DMS 273 treated with DMSO at 0.1 percent for 48 hours (cell line): ENCODE measurements around the gene AEBP1.

Source experiments
- DNase-seq: peaks from one replicate; lab custom pipeline; 2025; lab: John Stamatoyannopoulos, UW

Gene AEBP1

DNA sequence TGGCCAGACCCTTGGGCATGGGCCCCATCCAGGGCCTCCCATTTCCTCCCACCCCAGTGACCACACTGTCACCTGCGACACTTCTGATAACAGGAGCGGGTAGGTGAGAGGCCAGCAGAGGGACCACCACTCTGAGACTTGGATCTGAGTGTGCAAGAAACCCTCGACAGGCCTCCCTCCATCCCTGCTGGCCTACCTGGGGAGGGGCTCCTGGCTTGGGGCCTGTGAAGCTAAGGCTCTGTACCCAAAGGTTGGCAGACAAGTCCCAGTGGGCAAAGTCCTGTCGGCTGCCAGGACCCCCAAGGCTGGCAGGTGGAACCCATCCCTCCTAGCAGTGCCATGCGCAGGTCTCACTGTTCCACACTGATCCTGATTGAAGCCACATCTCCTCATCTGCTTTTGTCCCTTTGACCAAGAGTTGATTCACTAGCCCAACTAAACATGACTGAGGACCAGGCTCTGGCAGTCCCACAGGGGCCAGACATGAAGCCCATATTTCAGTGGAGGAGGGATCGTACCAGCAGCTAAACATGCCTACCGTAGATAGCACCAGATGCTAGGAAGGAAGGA is 37.6 kb upstream of the AEBP1 start:
- DNase-seq: no peak

DNA sequence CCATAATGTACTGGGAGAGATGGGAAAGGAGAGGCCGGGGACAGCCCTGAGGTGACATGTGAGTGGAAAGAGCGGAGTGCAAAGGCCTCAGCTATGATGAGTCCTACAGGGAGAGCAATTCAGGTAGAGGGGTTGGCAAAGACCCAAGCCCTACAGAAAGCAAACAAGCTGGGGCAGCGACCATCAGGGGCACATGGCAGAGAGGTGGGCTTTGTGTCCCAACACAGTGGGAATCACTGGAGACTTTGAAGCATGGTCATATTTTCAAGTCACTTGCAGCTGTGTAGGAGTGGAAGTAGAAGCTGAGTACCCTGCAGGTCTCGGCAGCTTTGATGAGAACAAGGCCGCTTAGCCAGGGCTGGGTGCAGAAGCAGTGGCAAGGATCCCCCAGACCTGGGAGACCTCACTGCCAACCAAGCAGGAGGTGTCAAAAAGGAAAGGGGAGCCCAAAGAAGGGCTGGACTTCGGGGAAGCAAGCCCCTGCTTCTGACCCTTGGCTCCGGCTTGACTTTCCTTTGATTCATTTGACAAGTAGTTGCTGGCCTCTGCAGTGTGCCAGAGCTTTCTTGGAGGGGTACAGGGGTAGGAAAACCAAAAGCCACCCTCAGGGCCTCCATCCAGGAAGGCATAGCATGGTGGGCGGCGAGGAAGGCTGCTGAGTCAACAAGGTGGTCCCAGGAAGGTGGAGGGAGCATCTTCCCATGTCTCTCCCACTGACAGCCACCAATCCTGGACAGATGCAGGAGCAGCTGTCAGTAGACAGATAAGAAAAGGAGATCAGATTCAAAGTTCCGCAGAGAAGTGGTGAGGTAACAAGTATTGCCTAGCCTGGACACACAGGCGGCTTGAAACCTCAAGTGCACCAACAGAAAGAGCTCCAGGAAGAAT is 36.8 kb upstream of the AEBP1 start:
- DNase-seq: peak; percentile 57

DNA sequence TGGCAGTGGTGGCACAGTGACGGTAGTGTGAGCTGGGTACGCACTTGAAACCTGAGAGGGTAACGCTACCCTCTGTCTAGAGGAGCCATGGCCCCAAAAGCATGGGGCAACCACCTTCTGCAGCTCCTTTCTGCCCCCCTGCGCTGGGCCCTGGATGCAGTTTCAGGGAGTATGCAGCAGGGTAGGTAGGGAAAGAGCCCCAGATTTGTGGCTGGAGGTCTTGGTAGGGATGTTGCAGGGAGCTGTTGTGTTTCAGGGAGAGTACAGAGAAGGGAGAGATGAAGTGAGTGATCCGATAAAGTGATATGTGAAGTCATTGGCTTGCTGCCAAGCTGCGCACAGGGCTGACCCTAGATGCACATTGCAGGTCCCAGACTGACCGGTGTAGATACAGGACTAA is 36.1 kb upstream of the AEBP1 start:
- no peak for DNase-seq

DNA sequence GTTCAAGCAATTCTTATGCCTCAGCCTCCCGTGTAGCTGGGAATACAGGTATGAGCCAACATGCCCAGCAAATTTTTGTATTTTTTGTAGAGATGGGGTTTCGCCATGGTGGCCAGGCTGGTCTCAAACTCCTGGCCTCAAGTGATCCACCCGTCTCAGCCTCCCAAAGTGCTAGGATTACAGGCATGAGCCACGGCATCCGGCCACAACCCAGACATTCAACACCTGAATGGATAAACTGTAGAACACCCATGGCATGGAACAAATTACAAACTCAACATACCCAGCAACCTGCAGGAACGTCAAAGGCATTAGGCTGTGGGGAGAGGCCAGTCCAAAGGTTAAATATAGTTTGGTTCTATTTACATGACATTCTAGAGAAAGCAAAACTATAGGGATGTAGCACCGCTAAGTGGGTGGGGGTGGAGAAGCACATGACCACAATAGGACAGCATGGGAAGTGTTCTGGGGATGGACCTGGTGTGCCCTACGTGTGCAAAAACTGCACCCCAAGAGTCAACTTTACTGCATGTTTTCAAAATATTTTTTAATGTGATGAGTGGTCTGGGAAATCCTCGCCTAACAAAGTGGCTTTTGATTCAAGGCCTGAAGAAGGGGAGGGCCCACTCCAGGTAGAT is 32.3 kb upstream of the AEBP1 start:
- DNase-seq: no peak

DNA sequence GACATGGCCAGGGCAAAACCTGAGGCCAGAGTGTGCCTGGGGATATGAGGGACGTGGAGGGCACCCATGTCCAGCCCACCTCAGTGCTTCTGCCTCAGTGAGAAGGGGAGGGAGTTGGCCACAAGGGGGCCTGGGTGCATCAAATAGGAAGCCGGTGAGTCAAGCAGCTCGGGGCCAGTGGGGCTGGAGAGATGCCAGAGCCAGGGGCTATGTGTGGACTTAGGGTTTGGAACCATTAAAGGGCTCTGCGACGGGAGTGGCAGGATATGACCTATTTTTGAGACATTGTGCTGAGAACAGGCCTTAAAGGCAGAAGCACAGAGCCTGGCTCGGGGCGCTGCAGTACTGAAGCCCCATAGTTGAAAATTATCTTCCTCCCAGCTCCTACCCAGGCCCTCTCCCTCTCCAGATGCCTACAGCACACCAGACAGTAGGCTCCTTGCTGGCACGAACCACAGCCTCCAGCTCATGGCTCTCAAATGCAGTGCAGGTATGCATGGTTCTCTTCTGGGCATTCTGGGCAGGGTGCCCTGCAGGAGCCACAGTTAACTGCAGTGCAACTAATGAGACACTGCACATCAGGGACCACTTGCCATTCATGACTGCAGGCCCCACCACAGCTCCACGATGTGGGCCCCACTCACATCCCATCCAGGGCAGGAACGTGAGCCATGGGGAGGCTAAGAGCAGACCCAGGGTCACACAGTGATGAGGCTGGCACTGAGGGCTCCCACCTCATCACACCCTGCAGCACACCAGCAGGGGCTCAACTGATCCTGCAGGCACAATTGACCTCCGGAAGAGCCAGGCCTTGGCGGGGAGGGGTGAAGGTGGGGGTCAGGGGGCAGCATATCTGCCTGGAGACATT is 31.5 kb upstream of the AEBP1 start:
- peak; percentile 67 for DNase-seq

DNA sequence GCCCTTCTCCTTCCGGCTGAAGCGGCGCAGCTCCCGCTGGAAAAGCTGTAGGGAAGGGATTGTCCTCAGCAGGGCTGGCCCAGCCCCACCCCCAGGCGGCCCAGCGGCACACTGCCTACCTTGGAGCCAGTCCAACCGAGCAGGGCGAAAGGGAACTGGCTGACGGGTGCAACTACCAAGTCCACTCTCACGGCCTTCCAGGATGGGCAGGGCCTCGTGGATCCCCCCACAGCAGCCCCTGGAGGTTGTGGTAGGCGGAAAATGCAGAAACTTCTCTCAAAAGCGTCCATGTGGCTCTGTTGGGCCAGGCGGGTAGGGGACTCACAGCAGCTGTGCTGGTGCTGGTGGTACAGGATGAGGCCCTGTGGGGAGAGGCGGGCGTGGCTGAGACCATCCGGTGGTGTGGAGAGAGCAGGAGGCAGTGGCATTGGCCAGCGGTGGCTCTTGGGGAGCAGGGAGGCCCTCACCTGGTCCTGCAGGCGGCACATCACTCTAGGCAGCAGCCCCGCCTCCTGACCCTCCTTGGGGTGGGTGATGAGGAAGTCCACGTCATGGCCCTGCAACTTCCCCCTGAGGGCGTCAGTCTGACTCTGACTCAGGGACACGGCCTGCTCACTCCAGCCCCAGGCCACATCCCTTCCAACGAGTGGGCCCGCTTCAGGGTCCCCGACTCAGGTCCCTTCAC is 30.3 kb upstream of the AEBP1 start:
- DNase-seq: no peak

DNA sequence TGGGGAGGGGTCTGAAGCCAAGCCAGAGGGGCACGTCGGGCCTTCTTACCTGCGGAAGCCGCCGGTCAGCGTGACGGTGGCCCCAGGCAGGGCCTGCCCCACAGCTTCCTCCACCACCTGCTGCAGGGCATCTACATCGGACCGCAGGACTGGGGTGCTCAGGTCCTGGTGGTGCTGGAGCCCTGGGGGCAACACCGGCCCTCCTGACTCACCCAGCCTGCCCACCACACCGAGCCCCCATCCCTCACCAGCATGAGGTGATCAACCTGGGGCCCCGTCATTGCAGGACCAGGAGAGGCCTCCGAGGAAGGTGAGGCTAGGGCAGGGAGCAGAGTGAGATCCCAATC is 29.8 kb upstream of the AEBP1 start:
- DNase-seq: no peak

DNA sequence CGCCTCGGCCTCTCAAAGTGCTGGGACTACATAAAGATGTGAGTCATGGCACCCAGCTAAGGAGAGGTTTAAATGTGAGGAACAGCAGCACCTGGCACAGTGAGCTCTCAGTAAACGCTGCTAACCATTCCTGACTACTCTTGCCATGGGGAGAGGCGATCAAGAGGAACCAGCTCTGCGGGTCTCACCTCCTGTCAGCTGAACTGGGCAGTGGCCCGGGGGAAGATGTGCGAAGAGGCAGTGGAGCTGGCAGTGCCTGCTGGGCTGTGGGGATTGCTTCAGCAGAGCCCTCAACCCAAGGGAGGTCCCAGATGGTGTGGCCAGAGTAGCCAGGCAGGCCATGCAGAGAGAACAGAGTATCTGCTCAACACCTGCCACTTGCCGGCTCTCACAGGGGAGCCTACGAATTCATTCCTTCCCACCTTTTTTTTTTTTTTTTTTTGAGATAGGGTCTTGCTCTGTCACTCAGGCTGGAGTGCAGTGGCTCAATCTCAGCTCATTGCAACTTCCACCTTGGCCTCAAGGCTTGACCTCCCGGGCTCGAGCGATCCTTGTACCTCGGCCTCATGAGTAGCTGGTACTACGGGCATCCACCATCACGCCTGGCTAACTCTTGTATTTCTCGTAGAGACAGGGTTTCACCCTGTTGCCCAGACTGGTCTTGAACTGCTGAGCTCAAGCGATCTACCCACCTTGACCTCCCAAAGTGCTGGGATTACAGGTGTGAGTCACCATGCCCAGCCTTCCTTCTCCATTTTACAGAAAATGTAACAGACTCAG is 28.7 kb upstream of the AEBP1 start:
- DNase-seq: no peak

DNA sequence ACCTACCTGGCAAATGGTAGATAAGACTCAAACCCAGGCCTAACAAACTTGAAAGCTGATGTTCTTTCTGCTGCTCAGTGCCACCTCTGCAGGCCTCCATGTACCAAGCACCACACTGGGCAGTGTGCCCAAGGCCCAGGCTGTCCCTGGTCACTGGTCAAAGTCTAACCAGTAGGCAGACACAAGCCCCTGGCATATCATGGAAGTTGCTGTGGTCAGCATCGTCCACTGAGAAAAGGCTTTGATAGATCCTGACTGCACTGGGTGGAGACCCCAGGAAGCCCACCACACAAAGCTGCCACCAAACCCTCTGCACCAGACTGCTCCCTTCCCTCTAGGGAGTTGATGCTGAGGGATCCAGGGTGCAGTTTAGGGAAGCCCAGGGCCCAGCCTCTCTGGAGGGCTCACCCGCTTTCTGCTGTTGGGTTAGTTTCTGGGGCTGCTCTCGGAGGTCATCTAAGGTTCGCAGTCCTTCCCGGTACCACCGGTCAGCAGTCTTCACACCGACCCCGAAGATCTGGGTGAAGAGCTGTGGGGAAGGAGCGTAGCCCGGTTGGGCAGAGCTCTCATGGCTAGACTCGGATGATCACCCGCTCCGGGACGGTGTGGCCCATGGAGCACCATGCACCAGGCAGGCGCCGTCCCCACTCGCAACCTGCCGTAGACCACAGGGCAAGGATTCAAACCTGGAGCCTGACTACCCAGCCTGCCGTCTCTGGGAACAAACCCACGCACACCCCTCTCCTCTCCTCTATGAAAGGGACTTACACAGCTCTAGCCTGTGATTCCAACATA is 27.8 kb upstream of the AEBP1 start:
- no peak for DNase-seq

DNA sequence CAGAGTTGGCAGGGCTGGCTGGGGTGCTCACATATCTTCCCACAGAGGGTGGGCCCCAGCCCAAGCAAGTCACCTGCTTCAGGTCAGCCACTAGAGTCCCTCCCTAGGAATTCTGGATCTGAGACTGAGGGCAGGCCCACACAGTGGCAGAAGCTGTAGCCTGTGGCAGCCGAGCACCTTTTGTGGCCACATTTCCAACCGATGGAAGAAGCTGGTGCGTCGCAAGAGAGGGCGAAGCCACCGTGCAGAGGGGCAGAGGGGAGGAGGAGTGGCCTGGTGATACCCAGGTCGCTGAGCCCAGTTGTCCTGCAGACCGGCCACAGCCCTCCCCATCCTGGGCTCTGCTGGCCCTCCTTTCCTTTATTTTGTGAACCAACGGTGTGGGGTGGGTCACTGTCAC is 27.1 kb upstream of the AEBP1 start:
- no peak for DNase-seq

DNA sequence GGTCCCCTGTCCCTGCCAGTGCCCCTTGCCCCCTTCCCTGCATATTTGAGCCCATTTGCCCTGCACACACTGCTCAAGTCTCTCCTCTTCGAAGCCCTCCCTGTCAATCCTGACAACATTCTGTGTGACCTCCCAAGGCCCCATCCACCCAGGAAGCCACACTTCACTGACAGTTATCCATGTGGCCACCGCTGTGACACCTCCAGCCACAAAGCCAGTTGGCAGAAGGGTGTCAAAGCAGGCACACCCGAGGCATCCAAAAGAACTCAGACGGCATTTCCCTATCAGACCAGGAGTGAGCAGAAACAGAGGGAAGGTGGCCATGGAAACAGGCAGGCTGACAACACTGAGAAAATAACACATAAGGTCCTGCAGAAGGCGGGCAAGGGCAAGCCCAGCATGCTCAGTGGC is 26.5 kb upstream of the AEBP1 start:
- DNase-seq: no peak

DNA sequence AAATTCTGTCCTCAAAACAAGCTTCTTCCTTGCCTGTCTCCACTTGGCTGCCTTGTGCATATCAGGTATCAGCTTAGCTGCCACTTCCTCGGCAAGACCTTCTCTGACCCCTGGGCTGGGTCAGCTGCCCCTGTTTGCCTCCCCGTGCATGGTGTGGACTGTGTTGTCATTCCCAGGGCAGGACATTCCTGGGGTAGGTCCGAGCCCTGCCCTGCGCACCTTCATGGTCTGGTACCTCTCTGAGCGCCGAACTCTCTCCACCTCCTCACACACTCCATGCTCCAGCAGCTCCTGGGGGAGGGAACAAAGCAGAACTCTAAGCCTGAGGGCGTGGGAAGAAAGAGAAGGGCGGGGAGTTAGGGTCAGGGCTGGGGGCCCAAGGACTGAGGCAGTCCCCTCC is 25.6 kb upstream of the AEBP1 start:
- no peak for DNase-seq

DNA sequence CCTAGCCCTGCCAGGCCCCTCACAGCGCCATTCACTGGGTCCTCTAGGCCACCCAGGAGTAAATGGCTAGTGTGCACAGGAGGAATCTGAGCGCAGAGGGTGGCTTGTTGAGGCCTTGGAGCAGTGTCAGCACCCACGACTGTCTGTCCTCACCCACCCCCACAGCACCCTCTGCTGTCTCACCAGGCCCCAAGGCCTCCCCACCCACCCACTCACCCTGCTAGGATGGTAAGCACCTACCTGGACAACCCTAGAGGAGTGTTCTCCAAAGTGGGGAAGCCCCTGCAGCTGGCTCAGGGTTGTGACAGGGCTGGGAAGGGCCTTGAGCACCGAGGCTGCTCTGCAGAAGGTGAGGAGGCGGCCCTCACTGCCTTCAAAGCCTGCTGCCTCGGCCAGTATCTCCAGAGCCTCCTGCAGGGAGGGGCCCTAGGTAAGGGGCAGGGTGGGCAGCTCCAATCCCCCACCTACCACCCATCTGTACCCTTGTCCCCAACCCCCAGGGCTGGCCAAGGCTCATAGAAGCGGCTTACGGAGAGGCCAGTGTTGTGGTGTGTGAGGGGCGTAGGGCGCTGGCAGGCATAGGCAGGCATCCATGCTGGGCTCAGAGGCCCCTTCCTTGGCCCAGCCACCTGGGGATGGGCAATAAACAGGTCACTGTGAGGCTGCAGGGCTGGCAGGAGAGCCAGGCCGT is 24.7 kb upstream of the AEBP1 start:
- no peak for DNase-seq

DNA sequence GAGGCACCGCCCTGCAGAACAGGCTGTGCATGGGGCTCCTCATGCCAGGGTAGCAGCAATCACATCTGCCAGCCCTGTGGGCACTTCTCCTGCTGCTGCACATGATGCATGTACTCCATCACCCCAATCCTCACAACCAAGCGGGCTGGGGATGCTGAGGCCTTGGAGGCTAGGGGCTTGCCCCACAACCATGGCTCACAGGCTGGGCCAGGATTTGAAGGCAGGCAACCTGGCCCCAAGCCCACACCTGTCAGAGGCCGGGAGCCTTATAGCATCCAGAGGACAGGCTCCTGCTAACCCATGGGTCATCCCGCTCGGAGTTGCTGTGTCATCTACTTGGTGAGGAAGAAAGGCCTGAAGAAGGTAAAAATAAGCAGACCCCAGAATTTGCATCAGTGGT is 24.0 kb upstream of the AEBP1 start:
- no peak for DNase-seq

DNA sequence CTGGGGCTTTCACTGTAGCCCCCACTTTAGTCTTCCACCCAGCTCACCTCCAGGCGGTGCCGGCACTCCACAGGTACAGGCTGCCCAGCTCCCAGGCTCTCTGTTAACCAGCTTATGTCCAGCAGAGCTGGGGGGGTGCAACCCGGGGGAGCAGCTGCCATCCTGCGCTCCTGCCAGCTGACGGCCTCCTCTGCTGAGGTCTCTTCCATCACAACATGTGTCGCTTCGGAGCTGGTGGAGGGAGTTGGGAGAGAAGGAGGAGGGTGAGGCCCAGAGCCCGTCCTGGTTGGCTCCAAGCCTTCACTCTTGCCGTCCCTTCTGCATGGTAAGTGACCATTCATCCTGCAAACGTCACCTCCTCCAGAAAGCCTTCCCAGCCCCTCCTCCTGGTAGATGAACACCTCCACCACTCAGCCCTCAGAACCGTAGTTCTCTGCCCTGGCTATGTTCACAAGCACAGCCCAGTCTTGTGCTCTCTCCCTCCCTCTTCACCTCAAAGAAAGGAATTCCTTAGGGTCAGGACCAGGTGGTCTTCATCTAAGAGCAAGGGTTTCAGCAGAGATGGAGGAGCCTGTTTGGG is 23.4 kb upstream of the AEBP1 start:
- DNase-seq: no peak

DNA sequence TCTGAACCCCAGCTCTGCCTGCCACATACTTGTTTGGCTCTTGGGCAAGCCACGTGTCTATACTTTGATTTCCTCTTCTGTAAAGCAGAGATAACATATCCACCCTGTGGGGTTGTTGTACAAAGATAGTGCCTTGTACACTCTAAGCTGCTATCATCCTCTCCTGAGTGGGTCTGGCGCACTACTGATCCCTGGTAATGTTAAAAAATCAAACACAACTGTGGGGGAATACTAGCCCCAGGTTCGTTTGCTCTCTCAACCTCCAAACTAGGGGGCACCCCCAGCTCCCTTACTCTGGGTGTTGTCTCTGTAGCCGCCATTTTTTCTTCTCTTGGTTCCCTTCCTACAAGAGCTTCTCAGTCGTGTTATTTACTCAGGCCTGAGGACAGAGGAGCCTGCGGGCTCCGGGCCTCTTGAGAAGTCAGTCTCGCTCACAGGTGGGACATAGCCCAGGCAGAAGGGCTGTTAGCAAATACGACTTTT is 22.8 kb upstream of the AEBP1 start:
- no peak for DNase-seq

DNA sequence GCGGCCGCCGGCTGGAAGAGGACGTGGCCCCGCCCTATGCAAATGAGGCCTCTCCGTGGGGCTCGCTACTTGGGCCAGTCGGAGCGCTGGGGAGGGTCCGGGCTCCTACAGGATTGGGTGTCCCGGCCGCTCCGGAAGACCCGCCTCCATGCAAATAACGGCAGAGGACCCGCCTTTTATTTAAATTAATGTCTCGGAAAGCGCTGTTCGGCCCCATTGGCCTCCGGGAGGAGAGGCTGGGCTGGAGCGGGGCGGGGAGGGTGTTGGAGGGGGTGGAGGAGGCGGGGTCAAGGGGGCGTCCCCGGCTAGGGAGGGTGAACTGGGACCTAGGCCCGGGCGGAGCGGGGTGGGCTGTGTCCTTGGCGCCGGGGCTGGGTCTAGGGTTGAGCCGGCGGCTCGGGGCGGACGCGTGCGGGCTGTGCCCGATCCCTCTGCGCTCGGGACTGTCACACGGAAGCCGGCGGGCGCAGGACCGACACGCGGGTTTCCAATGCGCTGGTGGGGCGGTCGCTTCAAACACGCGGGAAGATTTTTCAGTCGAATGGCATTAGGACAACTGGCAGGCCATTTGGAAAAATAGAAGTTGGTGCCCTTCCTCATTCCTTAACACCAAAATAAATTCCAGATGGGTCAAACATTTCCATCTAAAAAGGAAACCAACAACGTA is 21.5 kb upstream of the AEBP1 start:
- peak; percentile 99 for DNase-seq

DNA sequence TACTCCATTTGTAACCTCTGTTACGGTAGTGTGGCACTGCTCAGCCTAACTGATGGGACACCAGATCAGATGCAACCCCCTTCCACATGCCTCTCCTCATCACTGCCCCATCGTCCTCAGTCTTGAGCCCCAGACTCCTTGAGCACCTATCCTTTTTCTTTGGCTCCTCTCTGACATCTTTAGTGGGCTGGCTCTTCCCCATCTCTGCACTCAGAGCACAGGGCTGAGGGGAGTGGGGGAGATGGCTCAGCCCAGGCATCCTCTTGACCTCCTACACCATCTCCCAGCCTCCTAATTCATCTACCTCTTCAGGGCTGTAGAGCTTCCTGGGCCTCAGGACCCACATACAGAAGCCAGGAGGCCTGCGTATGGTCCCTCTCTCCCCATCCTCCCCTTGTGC is 20.3 kb upstream of the AEBP1 start:
- DNase-seq: no peak

DNA sequence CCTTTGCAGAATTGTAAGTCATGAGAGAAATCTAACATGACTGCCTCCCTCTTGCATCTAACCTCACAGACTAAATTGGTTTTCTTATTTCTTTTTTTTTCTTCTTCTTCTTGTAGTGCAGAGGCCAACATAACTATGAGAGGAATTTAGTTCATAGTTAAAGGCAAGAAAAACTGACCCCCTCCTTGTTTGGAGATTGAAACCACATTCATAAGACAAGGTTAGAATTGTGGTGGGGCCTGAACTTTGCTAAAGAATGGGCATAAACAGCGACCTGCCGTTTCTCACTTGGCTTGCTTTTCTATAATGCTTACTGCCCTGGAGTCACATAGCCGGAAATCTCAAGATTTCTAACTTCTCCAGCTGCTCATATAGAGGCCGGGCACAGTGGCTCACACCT is 19.4 kb upstream of the AEBP1 start:
- no peak for DNase-seq
